Astrocyte (in vitro differentiated cells and primary cell): ENCODE data around the gene TRPM2. TPM values are rescaled to one million over a fixed set of nuclear protein-coding genes. Genes with fewer than 3 reads are reported as not detected.

Source experiments
- DNase-seq: peaks from one replicate; pipeline ENCODE4 v3.0.0-alpha.2; 2010; ENCODE audit warnings: low read depth
- FAIRE-seq: peaks from 2 replicates; lab custom pipeline; 2011; peaks lifted over from hg19 to GRCh38; lab: Jason Lieb, UNC
- H2AFZ ChIP-seq: 2 replicates; pipeline ENCODE4 v1.6.0; 2012; ENCODE audit warnings: low read depth, low read length, inconsistent platforms
- H3K27ac ChIP-seq: 2 replicates; pipeline ENCODE4 v1.5.1; 2011; ENCODE audit warnings: low read depth, low read length, inconsistent platforms
- H3K27me3 ChIP-seq: 2 replicates; pipeline ENCODE4 v1.6.0; 2011; ENCODE audit warnings: low read length, inconsistent platforms; ENCODE audit not compliant: insufficient read depth
- H3K36me3 ChIP-seq: 2 replicates; pipeline ENCODE4 v1.5.1; 2011; ENCODE audit warnings: low read length, inconsistent platforms; ENCODE audit not compliant: insufficient read depth
- H3K4me1 ChIP-seq: 2 replicates; pipeline ENCODE4 v1.5.1; 2011; ENCODE audit warnings: low read length, inconsistent platforms; ENCODE audit not compliant: insufficient read depth
- H3K4me2 ChIP-seq: 2 replicates; pipeline ENCODE4 v1.6.0; 2012; ENCODE audit warnings: low read length, inconsistent platforms
- H3K4me3 ChIP-seq: 2 replicates; pipeline ENCODE4 v1.5.1; 2011; ENCODE audit warnings: low read depth, mild to moderate bottlenecking, low read length, inconsistent platforms; ENCODE audit not compliant: insufficient read depth
- H3K79me2 ChIP-seq: 2 replicates; pipeline ENCODE4 v1.6.0; 2012; ENCODE audit warnings: mild to moderate bottlenecking, low read length, inconsistent platforms; ENCODE audit not compliant: insufficient read depth
- H3K9ac ChIP-seq: 2 replicates; pipeline ENCODE4 v1.6.0; 2012; ENCODE audit warnings: mild to moderate bottlenecking, low read length, inconsistent platforms
- H3K9me3 ChIP-seq: 2 replicates; pipeline ENCODE4 v1.5.1; 2012; ENCODE audit warnings: low read depth, mild to moderate bottlenecking, low read length, inconsistent platforms; ENCODE audit not compliant: insufficient read depth
- H4K20me1 ChIP-seq: 2 replicates; pipeline ENCODE4 v1.6.0; 2012; ENCODE audit warnings: low read length, inconsistent platforms; ENCODE audit not compliant: insufficient read depth
- H3K27ac Mint-ChIP-seq: one replicate; pipeline ENCODE4 v1.8.0; 2021; ENCODE audit warnings: mild to moderate bottlenecking, mixed read lengths; ENCODE audit not compliant: unreplicated experiment
- H3K27me3 Mint-ChIP-seq: one replicate; pipeline ENCODE4 v1.8.0; 2021; ENCODE audit warnings: low read depth, mixed read lengths; ENCODE audit not compliant: unreplicated experiment
- H3K36me3 Mint-ChIP-seq: one replicate; pipeline ENCODE4 v1.8.0; 2021; ENCODE audit warnings: low read depth, mixed read lengths; ENCODE audit not compliant: unreplicated experiment
- H3K4me1 Mint-ChIP-seq: one replicate; pipeline ENCODE4 v1.8.0; 2021; ENCODE audit warnings: low read depth, mixed read lengths; ENCODE audit not compliant: unreplicated experiment
- H3K4me3 Mint-ChIP-seq: one replicate; pipeline ENCODE4 v1.8.0; 2021; ENCODE audit warnings: mild to moderate bottlenecking, moderate library complexity, mixed read lengths; ENCODE audit not compliant: unreplicated experiment
- H3K9me3 Mint-ChIP-seq: one replicate; pipeline ENCODE4 v1.8.0; 2021; ENCODE audit warnings: mild to moderate bottlenecking, mixed read lengths; ENCODE audit not compliant: unreplicated experiment
- CTCF ChIP-seq: IDR thresholded peaks from 2 replicates; pipeline ENCODE4 v1.5.1; 2011; ENCODE audit warnings: low read depth, mild to moderate bottlenecking, inconsistent platforms, low read length, moderate library complexity; ENCODE audit not compliant: insufficient read depth
- EZH2 ChIP-seq: IDR thresholded peaks from 2 replicates; pipeline ENCODE4 v1.6.1; 2012; ENCODE audit warnings: mild to moderate bottlenecking, low read length, inconsistent platforms; ENCODE audit not compliant: insufficient read depth
- total RNA-seq: library from RNA; stranded (reverse); gene quantifications from 2 replicates; pipeline ENCODE4 v1.2.1, GENCODE V29; 2021

The TRPM2 gene
- total RNA-seq, 1 donor from 2014 or later, result 0.79 TPM

GRCh38 chr21:44471341-44471740, 117.9 kb downstream of the TRPM2 start:
- no peak overlapping the region for H3K4me2 ChIP-seq
- no peaks in the 10 kb centered on the region for H3K27me3 ChIP-seq
- no peaks in the 10 kb centered on the region for H3K79me2 ChIP-seq
- no peaks in the 10 kb centered on the region for H3K9me3 ChIP-seq
- H2AFZ ChIP-seq, result no peak overlapping the region
- Mint-ChIP-seq H3K9me3 (no peaks in the 10 kb centered on the region), H3K4me3 (no peak overlapping the region), H3K27ac (no peak overlapping the region), H3K27me3 (peaks cover 10% of the 10 kb centered on the region), H3K4me1 (no peaks in the 10 kb centered on the region), H3K36me3 (no peaks in the 10 kb centered on the region)
- DNase-seq (no peak), FAIRE-seq (no peak)
- no peaks in the 10 kb centered on the region for H4K20me1 ChIP-seq
- no peak overlapping the region for H3K4me3 ChIP-seq
- no peak for TF ChIP-seq EZH2
- TF ChIP-seq CTCF, result no peak
- no peak overlapping the region for H3K9ac ChIP-seq
- no peaks in the 10 kb centered on the region for H3K4me1 ChIP-seq
- H3K36me3 ChIP-seq, result no peaks in the 10 kb centered on the region
- H3K27ac ChIP-seq, result no peak overlapping the region

GRCh38 chr21:44471996-44472395, 118.6 kb downstream of the TRPM2 start:
- FAIRE-seq (no peak), DNase-seq (no peak)
- Histone ChIP-seq H3K9me3 (no peaks in the 10 kb centered on the region), H3K4me1 (no peaks in the 10 kb centered on the region), H4K20me1 (no peaks in the 10 kb centered on the region), H3K27ac (no peak overlapping the region), H3K36me3 (no peaks in the 10 kb centered on the region), H3K27me3 (no peaks in the 10 kb centered on the region), H3K79me2 (no peaks in the 10 kb centered on the region), H2AFZ (no peak overlapping the region), H3K4me3 (no peak overlapping the region), H3K9ac (no peak overlapping the region), H3K4me2 (no peak overlapping the region)
- H3K36me3 Mint-ChIP-seq, result no peaks in the 10 kb centered on the region
- TF ChIP-seq EZH2, result no peak
- H3K27ac Mint-ChIP-seq, result no peak overlapping the region
- H3K9me3 Mint-ChIP-seq, result no peaks in the 10 kb centered on the region
- no peaks in the 10 kb centered on the region for H3K4me1 Mint-ChIP-seq
- no peak overlapping the region for H3K4me3 Mint-ChIP-seq
- H3K27me3 Mint-ChIP-seq, result peaks cover 7% of the 10 kb centered on the region

GRCh38 chr21:44473915-44474555, 120.6 kb downstream of the TRPM2 start:
- H4K20me1 ChIP-seq, result no peaks in the 10 kb centered on the region
- DNase-seq (no peak), FAIRE-seq (no peak)
- no peak overlapping the region for H3K9ac ChIP-seq
- no peaks in the 10 kb centered on the region for H3K4me1 ChIP-seq
- H3K27ac ChIP-seq, result no peak overlapping the region
- no peaks in the 10 kb centered on the region for H3K27me3 ChIP-seq
- H3K27ac Mint-ChIP-seq, result no peak overlapping the region
- TF ChIP-seq CTCF, result no peak
- no peak for TF ChIP-seq EZH2
- H3K79me2 ChIP-seq, result no peaks in the 10 kb centered on the region
- H3K9me3 Mint-ChIP-seq, result no peaks in the 10 kb centered on the region
- peaks cover 3% of the 10 kb centered on the region for H3K27me3 Mint-ChIP-seq
- H3K4me1 Mint-ChIP-seq, result no peaks in the 10 kb centered on the region
- H2AFZ ChIP-seq, result no peak overlapping the region
- no peak overlapping the region for H3K4me3 ChIP-seq
- no peaks in the 10 kb centered on the region for H3K36me3 ChIP-seq
- no peaks in the 10 kb centered on the region for H3K36me3 Mint-ChIP-seq
- no peaks in the 10 kb centered on the region for H3K9me3 ChIP-seq
- H3K4me2 ChIP-seq, result no peak overlapping the region
- H3K4me3 Mint-ChIP-seq, result no peak overlapping the region
